MM.1S (cell line): ENCODE measurements around the gene ACACB.

ENCODE experiments used
- EZH2 ChIP-seq: fragments of 300-600 bp; sonication (generic); optimal IDR thresholded peaks from 2 replicates; pipeline ENCODE3; 2017; ENCODE audit warnings: low read depth, mild to moderate bottlenecking, antibody characterized with exemption, low read length, mixed read lengths
- TF ChIP-seq, protein P1 (sequence below): fragments of 300-600 bp; sonication (generic); IDR thresholded peaks from 2 replicates; pipeline ENCODE4 v1.5.1; 2016; ENCODE audit warnings: antibody characterized with exemption, low read length, mixed read lengths

DNA sequence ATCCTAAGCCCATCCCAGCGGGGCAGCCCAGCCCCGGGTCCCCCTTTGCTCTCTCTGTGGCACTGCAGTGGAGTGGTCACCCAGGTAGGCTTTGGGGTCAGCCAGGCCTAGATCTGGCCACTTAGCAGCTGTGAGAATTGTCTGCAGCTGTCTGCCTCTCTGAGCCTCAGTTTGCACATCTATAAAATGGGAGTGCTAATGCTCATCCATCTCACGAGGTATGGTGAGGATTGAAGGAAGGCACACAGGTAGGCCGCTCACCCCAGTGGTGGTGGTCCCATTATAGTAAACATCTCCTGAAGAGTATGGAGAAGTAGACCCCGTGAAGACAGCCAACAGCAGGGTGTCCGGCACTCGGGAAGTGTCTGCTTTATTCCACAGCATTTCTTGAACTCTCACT lies 183.5 kb downstream of the ACACB start:
- TF ChIP-seq, protein P1, sequence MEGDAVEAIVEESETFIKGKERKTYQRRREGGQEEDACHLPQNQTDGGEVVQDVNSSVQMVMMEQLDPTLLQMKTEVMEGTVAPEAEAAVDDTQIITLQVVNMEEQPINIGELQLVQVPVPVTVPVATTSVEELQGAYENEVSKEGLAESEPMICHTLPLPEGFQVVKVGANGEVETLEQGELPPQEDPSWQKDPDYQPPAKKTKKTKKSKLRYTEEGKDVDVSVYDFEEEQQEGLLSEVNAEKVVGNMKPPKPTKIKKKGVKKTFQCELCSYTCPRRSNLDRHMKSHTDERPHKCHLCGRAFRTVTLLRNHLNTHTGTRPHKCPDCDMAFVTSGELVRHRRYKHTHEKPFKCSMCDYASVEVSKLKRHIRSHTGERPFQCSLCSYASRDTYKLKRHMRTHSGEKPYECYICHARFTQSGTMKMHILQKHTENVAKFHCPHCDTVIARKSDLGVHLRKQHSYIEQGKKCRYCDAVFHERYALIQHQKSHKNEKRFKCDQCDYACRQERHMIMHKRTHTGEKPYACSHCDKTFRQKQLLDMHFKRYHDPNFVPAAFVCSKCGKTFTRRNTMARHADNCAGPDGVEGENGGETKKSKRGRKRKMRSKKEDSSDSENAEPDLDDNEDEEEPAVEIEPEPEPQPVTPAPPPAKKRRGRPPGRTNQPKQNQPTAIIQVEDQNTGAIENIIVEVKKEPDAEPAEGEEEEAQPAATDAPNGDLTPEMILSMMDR = no peak
- TF ChIP-seq EZH2 = no peak
